EH (cell line): ENCODE results near the gene FLNA.
A peak's percentile ranks its signal among the peaks of the same experiment; 100 is the strongest.
"Not testable (repeated sequence)": the region's sequence is repeated elsewhere in the genome, so short reads cannot be mapped to it uniquely, and the experiment has no call there.

Experiments used
- DNase-seq: peaks from one replicate; pipeline ENCODE4 v3.0.0-alpha.2; 2015; ENCODE audit warnings: low read depth

Gene FLNA, protein sequence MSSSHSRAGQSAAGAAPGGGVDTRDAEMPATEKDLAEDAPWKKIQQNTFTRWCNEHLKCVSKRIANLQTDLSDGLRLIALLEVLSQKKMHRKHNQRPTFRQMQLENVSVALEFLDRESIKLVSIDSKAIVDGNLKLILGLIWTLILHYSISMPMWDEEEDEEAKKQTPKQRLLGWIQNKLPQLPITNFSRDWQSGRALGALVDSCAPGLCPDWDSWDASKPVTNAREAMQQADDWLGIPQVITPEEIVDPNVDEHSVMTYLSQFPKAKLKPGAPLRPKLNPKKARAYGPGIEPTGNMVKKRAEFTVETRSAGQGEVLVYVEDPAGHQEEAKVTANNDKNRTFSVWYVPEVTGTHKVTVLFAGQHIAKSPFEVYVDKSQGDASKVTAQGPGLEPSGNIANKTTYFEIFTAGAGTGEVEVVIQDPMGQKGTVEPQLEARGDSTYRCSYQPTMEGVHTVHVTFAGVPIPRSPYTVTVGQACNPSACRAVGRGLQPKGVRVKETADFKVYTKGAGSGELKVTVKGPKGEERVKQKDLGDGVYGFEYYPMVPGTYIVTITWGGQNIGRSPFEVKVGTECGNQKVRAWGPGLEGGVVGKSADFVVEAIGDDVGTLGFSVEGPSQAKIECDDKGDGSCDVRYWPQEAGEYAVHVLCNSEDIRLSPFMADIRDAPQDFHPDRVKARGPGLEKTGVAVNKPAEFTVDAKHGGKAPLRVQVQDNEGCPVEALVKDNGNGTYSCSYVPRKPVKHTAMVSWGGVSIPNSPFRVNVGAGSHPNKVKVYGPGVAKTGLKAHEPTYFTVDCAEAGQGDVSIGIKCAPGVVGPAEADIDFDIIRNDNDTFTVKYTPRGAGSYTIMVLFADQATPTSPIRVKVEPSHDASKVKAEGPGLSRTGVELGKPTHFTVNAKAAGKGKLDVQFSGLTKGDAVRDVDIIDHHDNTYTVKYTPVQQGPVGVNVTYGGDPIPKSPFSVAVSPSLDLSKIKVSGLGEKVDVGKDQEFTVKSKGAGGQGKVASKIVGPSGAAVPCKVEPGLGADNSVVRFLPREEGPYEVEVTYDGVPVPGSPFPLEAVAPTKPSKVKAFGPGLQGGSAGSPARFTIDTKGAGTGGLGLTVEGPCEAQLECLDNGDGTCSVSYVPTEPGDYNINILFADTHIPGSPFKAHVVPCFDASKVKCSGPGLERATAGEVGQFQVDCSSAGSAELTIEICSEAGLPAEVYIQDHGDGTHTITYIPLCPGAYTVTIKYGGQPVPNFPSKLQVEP (N-terminal part only)

GRCh38 chrX:154374313-154375155, at the start of gene FLNA:
Gene FLNA, minus strand, starts transcription at chrX:154374634. Its CDS starts 3,389 bp downstream, at chrX:154371245.
- peak; percentile 79 for DNase-seq

GRCh38 chrX:154420402-154420756, 45.9 kb upstream of the FLNA start:
- DNase-seq, result no peak

DNA sequence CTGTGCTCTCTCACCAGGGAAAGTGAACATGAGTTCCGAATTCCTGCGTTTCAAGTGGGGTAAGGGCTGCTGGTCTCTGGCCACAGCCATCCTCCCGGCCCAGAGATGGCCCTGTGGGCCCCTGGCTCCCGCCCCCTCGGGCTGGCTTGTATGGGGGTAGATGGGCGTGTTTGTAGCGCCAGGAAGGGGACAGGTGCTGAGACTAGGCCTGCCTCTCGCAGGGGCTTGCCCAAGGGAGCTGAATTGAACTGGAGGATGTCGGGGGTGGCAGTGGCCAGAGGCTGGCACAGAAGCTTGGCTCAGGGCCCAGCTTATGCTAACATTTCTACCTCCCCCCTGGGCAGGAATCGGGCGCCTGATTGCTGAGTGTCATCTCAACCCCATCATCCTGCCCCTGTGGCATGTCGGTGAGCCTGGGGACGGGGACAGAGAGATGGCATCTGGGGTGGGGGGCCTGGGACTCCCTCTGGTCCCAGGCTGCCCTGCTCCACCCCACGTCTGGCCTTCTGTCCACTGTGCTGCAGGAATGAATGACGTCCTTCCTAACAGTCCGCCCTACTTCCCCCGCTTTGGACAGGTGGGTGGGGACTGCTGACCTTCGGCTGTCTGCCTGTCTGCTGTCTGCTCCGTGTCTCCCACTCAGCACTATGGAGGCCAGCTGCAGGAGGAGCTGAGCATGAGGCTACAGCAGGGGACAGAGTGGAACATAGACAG, 45.4 kb upstream of the FLNA start:
- no peak for DNase-seq

GRCh38 chrX:154419189-154419588, 44.8 kb upstream of the FLNA start:
- DNase-seq, result no peak

DNA sequence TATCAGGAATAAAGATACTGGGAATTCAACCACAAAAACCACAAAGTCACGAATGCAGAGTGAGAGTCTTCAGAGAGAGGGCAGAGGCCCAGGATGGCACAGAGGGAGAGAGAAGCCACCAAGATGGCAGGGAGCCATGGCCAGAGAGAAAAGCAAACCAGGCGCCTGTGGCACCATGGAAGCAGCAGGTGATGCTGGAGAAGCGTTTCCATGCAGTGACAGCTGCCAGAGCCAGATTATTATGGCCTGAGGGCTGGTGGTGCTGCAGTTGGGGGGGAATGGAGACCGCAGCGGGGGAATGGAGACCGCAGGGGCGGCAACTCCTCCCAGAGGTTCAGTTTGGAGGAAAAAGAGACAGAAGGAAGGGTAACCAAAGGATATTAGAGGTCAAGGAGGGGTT, 42.7 kb upstream of the FLNA start:
- DNase-seq, result no peak

GRCh38 chrX:154413142-154413541, 38.7 kb upstream of the FLNA start:
- no peak for DNase-seq

DNA sequence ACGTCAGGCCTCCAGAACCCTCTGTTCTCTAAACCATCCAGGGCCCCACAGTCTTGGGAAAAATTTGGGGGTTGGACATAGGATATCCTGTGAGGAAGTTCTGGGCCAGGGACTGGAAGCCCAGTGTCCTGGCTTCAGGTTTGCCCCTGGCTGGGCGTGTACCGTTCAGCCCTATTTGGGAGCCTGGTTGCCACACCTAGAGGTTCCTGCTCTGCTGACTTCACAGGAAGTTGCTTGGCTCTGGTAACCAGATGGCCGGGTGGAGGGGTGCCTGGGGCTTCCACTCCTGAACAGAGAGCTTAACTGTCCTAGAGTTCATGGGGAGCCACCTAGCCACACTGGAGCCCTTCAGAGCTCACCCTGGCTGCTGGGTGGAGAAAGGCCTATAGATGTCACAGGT, 38.0 kb upstream of the FLNA start:
- DNase-seq, result peak; percentile 17

GRCh38 chrX:154411981-154412340, 37.5 kb upstream of the FLNA start:
- DNase-seq, result peak; percentile 49

DNA sequence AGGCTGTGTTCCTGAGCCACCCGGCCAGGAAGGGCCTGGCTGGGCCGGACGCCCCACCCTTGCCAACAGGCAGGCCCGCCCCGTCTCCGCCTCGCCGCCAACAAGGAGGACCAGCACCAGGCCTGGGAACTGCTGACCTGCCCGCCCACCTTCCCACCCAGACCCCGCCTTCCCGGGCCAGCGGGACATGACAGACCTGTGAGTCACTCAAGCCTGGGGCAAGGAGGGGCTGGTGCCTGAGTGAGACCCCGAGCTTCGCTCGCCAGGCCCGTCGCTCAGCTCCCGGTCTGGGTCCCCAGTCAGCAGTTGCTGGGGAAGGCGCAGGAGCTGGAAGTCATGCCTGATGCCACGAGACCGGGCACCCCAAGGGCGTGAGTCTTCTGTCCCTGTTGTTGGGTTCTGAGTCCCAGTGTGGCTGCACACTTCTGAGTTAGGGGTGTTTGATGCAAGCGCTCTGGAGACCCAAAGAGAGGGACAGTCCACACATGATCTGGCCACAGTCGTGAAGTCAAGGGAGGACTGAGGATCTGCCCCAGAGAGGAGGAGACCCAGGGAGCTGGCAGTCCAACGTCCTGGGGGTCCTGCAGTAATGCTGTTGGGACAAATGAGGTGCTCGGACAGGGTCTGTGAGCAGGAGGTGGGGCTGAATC, 34.9 kb upstream of the FLNA start, which contains the start of gene DNASE1L1:
Gene DNASE1L1 (minus strand): TSS at position 33 of the 650 bp plus-strand sequence. CDS start 3,686 bp downstream, outside the sequence.
- peak; percentile 91 for DNase-seq

DNA sequence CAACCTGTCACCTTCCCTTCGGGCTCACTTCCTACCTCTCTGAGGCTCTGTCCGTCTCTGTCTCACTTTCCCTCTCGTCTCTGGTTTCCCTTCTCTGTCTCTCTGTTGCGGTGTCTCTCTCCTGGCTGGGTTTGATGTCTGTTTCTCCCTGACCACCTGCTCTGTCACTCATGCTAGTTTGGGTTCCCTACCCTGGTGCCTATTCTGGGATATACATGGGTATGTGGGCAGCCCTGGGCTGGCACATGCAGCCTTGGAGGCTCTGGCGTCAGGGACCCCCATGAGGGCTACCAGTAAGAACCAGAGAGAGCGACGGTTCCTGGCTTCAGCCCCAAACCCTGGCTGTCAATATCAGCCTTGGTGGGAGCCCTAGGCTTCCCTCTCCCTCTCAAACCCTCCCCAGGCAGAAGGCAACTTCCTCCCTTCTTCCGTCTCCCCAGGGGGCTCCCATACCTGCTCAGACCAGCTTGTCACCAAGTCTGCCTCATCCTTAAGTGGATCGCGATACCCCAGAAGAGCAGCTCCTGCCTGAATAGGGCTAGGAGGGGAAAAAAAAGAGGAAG, 34.3 kb upstream of the FLNA start:
- no peak for DNase-seq

DNA sequence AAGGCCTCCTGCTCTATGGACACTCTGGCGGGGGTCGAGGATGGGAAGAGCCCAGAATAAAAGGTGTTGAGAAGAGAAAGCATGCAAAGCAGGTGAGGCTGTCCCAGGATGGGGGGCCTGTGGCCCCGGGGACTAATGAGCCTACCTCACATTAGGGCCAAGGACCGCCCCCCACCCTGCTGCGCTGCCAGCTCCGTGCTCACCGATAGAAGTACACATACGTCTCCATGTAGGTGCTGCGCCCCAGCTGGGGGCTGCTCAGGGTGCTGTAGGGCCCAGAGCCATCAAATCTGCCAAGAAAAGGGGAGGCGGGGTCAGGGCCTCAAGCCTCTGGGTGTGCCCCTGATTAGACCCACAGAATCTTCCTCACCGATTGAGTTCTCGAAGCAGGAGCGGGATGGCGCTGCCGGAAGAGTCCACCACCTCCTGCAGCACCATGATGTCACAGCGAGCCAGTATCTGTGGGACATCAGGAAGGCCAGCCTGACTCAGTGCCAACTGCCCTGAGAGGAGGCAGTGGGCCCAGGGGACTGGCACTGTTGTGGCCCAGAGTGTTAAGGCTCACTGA, 30.3 kb upstream of the FLNA start:
- no peak for DNase-seq

DNA sequence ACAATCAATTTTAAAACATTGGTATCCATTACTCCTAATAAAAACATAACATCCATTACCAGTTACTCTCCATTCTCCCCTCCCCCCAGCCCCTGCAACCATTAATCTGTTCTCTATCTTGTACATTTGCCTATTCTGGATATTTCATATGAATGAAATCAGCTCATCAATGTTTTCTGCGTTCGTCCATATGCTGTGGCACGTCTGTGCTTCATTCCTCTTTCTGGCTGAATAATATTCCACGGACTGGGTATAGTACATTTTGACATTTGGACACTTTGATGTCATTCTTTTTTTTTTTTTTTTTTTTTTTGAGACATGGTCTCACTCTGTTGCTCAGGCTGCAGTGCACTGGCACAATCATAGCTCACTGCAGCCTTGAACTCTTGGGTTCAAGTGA, 29.4 kb upstream of the FLNA start:
- no peak for DNase-seq

GRCh38 chrX:154403192-154403591, 28.8 kb upstream of the FLNA start:
- DNase-seq, result no peak

- no peak for DNase-seq
Measured at GRCh38 chrX:154402622-154403127, 28.2 kb upstream of the FLNA start.

DNA sequence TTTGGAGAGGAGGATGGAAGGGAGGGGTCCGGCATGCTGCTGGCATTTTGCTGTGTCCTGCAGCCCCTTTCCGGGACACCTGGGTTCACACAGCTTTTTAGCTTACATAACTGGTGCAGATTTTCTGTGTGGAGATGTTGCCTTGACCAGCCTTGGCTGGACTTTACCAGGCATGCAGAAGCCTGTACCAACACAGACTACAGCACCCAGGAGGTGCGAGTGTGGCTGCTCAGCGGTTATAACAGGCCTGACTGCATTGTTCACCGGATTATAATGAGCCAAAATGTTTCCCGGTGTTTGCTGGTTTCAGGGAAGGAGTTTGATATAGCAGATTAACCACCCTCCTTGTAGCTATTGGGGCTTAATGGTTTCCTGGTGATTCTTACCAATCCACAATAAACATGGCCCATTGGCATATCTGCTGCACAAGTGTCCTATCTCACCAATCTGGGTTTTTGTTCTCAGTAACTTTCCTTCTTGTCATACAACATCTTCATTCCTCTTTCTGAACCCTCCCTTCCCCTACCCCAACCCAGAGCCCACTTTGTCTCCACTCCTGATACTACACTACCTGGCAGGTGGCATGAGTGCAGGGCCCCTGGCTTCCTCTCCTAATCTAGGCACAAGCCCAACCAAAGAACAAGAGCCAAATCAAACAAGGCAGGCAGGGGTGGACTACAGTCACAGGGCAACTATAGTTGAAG, 27.6 kb upstream of the FLNA start:
- peak; percentile 37 for DNase-seq

DNA sequence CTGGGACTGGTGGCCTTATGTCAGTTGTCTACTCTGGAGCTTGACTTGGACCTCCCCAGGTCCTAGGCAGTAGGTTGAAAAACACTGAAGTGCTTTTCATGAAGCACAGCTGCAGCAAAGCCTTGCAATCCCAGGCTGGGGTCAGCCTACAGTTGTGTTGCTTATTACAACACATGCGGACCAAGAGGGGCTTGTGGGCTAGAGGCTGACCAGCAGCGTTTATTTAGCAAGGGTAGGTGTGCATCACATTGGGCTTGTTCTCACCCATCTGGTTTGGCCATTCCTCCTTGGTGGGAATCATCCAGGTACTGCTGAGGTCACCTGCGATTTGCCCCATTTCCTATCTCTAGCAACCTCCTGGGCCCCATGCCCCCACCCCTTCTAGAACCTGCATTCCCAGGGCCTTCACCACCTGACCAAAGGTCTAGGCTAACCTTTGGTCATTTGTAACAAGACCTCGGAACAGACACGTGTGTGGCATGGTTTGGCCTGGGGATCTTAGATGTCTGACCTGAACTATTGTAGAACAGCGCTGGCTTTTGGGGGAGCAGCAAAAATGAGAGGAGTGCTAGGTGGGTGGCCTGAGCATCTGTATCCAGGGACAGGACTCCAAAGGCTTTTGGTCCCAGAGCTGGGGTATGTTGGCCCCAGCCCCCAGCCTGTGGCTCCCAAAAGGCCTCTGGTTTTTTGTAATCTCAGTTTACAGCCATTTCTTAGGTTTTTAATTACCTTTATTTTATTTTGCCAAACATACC, 26.8 kb upstream of the FLNA start:
- peak; percentile 43 for DNase-seq

- not testable (repeated sequence) for DNase-seq
Measured at GRCh38 chrX:154400369-154400817, 26.0 kb upstream of the FLNA start.
